WTC11 (cell line): Measurements from ENCODE around the gene MNAT1. TPM values are rescaled to one million over a fixed set of nuclear protein-coding genes. Genes with fewer than 3 reads are reported as not detected.
A peak's percentile ranks its signal among the peaks of the same experiment; 100 is the strongest.
"Not testable (repeated sequence)": the region's sequence is repeated elsewhere in the genome, so short reads cannot be mapped to it uniquely, and the experiment has no call there.

Experiments used
- ATAC-seq: fragments of 200-7000 bp; cut with Tn5 transposase; 2 replicates; pipeline ENCODE4 v1.10.0; 2021; ENCODE audit warnings: mild to moderate bottlenecking, moderate library complexity
- CTCF ChIA-PET: fragments of 300-600 bp; sonication (Branson Sonifier 250); formaldehyde crosslinking; loops from one replicate; lab custom pipeline; 2021; ENCODE audit warnings: antibody characterized with exemption; lab: Charles Lee
- POLR2A ChIA-PET: fragments of 350-600 bp; sonication (Branson Sonifier 250); formaldehyde crosslinking; loops from one replicate; lab custom pipeline; 2021; ENCODE audit warnings: antibody characterized with exemption; lab: Charles Lee
- DNase-seq: peaks from one replicate; pipeline ENCODE4 v3.0.0; 2021; ENCODE audit warnings: low spot score
- H3K27ac Mint-ChIP-seq: 2 replicates; pipeline ENCODE4 v1.8.0; 2021; ENCODE audit warnings: mixed read lengths
- H3K27me3 Mint-ChIP-seq: 2 replicates; pipeline ENCODE4 v1.8.0; 2021; ENCODE audit warnings: low read depth, mild to moderate bottlenecking, moderate library complexity, mixed read lengths
- H3K36me3 Mint-ChIP-seq: 2 replicates; pipeline ENCODE4 v1.8.0; 2021; ENCODE audit warnings: mixed read lengths
- H3K4me1 Mint-ChIP-seq: 2 replicates; pipeline ENCODE4 v1.8.0; 2022; ENCODE audit warnings: mixed read lengths
- H3K4me3 Mint-ChIP-seq: 2 replicates; pipeline ENCODE4 v1.8.0; 2021; ENCODE audit warnings: mild to moderate bottlenecking, moderate library complexity, mixed read lengths
- H3K9me3 Mint-ChIP-seq: 2 replicates; pipeline ENCODE4 v1.8.0; 2021; ENCODE audit warnings: mixed read lengths
- ETV6 ChIP-seq: sonication (generic); formaldehyde crosslinking; IDR thresholded peaks from 2 replicates; pipeline ENCODE4 v1.8.1; 2022; ENCODE audit warnings: mild to moderate bottlenecking, missing genetic modification reagents
- GRHL2 ChIP-seq: fragments of 250-450 bp; sonication (Bioruptor Pico); IDR thresholded peaks from 2 replicates; pipeline ENCODE4 v1.8.0; 2022; ENCODE audit warnings: mild to moderate bottlenecking, moderate library complexity; ENCODE audit not compliant: insufficient replicate concordance, severe bottlenecking
- NR1H2 ChIP-seq: sonication (generic); formaldehyde crosslinking; IDR thresholded peaks from 2 replicates; pipeline ENCODE4 v1.9.0; 2021; ENCODE audit warnings: mild to moderate bottlenecking, moderate library complexity, missing genetic modification reagents
- NR2C2 ChIP-seq: sonication (generic); formaldehyde crosslinking; IDR thresholded peaks from 2 replicates; pipeline ENCODE4 v1.8.0; 2022; ENCODE audit warnings: mild to moderate bottlenecking, missing genetic modification reagents
- SMAD3 ChIP-seq: sonication (generic); formaldehyde crosslinking; IDR thresholded peaks from 2 replicates; pipeline ENCODE4 v1.8.0; 2022; ENCODE audit warnings: missing genetic modification reagents, mild to moderate bottlenecking, borderline replicate concordance
- STAT6 ChIP-seq: sonication (generic); formaldehyde crosslinking; conservative IDR thresholded peaks from 2 replicates; pipeline ENCODE4 v1.8.1; 2023; ENCODE audit warnings: mild to moderate bottlenecking, low read depth, missing genetic modification reagents, moderate library complexity
- ZBTB21 ChIP-seq: sonication (generic); formaldehyde crosslinking; IDR thresholded peaks from 2 replicates; pipeline ENCODE4 v1.8.1; 2023; ENCODE audit warnings: mild to moderate bottlenecking, missing genetic modification reagents, borderline replicate concordance
- ZMAT4 ChIP-seq: fragments of 250-450 bp; sonication (Bioruptor Pico); IDR thresholded peaks from 2 replicates; pipeline ENCODE4 v1.9.0; 2021; ENCODE audit warnings: mild to moderate bottlenecking
- ZNF396 ChIP-seq: fragments of 250-450 bp; sonication (Bioruptor Pico); IDR thresholded peaks from 2 replicates; pipeline ENCODE4 v1.8.0; 2021; ENCODE audit warnings: mild to moderate bottlenecking, moderate library complexity, borderline replicate concordance
- ZNF512 ChIP-seq: sonication (generic); formaldehyde crosslinking; IDR thresholded peaks from 2 replicates; pipeline ENCODE4 v1.8.1; 2022; ENCODE audit warnings: missing genetic modification reagents, borderline replicate concordance
- total RNA-seq: library from RNA; stranded (reverse); gene quantifications from 3 replicates; pipeline ENCODE4 v1.2.3, GENCODE V29; 2021

Gene MNAT1
- total RNA-seq, 1 experiment from 2014 or later, result 59.0 TPM

GRCh38 chr14:60773558-60773957, 39.0 kb downstream of the MNAT1 start (continued):
- TF ChIP-seq SMAD3 (CRISPR knock-in tag) (no peak), ZBTB21 (CRISPR knock-in tag) (no peak), ZNF396 (CRISPR knock-in tag) (no peak)
- TF ChIP-seq, all 79 proteins: peak for 0

GRCh38 chr14:60775296-60775695, 40.7 kb downstream of the MNAT1 start:
- H3K9me3 Mint-ChIP-seq, result no peaks in the 10 kb centered on the region
- CTCF ChIA-PET, result no interaction called here
- ATAC-seq, result no peak

GRCh38 chr14:60777856-60778578, 43.5 kb downstream of the MNAT1 start:
- Mint-ChIP-seq H3K4me1 (peaks cover 20% of the 10 kb centered on the region), H3K9me3 (no peaks in the 10 kb centered on the region), H3K27ac (no peak overlapping the region), H3K36me3 (no peaks in the 10 kb centered on the region), H3K4me3 (no peak overlapping the region), H3K27me3 (no peaks in the 10 kb centered on the region)
- DNase-seq, result no peak
- ChIA-PET CTCF (no interaction called here), POLR2A (no interaction called here)
- no peak for TF ChIP-seq ZNF396 (CRISPR knock-in tag)
- no peak for ATAC-seq

More at GRCh38 chr14:60775296-60775695, 40.7 kb downstream of the MNAT1 start:
- H3K4me1 Mint-ChIP-seq, result peaks cover 14% of the 10 kb centered on the region
- H3K27ac Mint-ChIP-seq, result no peak overlapping the region
- H3K27me3 Mint-ChIP-seq, result no peaks in the 10 kb centered on the region
- TF ChIP-seq ZNF396 (CRISPR knock-in tag) (no peak), NR1H2 (no peak), STAT6 (CRISPR knock-in tag) (no peak), ZNF512 (CRISPR knock-in tag) (no peak), ETV6 (CRISPR knock-in tag) (no peak), ZMAT4 (CRISPR knock-in tag) (no peak), NR2C2 (CRISPR knock-in tag) (no peak), GRHL2 (CRISPR knock-in tag) (no peak)
- no peaks in the 10 kb centered on the region for H3K36me3 Mint-ChIP-seq
- no peak overlapping the region for H3K4me3 Mint-ChIP-seq
- POLR2A ChIA-PET, result no interaction called here
- DNase-seq, result no peak

- H3K36me3 Mint-ChIP-seq, result not testable (repeated sequence)
- POLR2A ChIA-PET, result interaction anchor here (0.5 kb wide), 1 partner anchor 156 kb away, joined by 3 read pairs; no protein-coding TSS in a partner anchor
Measured at GRCh38 chr14:60779745-60780514, 45.4 kb downstream of the MNAT1 start.

GRCh38 chr14:60780558-60780957, 46.0 kb downstream of the MNAT1 start:
- H3K27me3 Mint-ChIP-seq, H3K36me3 Mint-ChIP-seq, POLR2A ChIA-PET, DNase-seq, H3K4me3 Mint-ChIP-seq, CTCF ChIA-PET, H3K9me3 Mint-ChIP-seq, ATAC-seq: not testable (repeated sequence)
- Mint-ChIP-seq H3K27ac (peak overlapping the region; percentile 29; the same call in 1 of the 2 replicates), H3K4me1 (peaks cover 17% of the 10 kb centered on the region)

More at GRCh38 chr14:60779745-60780514, 45.4 kb downstream of the MNAT1 start:
- DNase-seq, H3K9me3 Mint-ChIP-seq, H3K4me3 Mint-ChIP-seq, H3K27me3 Mint-ChIP-seq, CTCF ChIA-PET: not testable (repeated sequence)
- peaks cover 17% of the 10 kb centered on the region for H3K4me1 Mint-ChIP-seq
- peak overlapping the region; percentile 52 for H3K27ac Mint-ChIP-seq
- peak; percentile 46; the same call in 1 of the 2 replicates for ATAC-seq
